ENCODE data around the gene MAP1LC3B. TPM values are rescaled to one million over a fixed set of nuclear protein-coding genes. Genes with fewer than 3 reads are reported as not detected.

Gene MAP1LC3B
- total RNA-seq, 1 donor from 2014 or later: 297 TPM

DNA sequence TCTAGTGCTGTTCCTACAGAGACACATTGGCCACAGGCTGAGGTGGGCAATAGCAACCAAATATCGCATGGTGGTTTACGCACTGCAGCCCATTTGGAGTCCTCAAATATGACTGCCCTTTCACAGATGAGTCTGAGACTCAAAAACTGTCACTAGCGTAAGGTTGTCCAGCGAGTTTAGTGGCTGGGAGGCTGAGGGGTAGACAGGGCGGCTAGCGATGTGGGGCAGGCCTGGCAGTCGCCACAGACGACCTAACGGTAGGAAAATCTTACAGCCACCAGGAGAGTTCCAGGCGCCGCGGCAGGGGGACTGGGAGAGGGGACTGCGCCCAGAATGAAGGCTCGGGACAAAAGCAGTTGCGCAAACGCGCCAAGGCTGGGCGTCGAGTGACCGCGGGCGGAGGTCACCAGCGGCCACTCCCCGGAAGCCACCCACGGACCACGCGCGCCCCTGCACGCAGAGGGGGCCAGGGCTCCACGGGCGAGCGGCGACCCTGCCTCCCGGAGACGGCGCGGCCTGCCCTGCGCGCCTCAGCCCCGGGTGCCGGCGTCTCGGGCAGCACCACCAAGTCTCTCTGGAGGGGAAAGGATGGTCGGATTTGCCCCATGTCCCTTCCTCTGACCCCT, 699 bp upstream of the MAP1LC3B start:
- peaks cover 27% of the 10 kb centered on the region for H3K9me3 Mint-ChIP-seq (ENCODE audit: unreplicated experiment)
- peak; percentile 58 for DNase-seq
- H3K36me3 Mint-ChIP-seq (ENCODE audit: unreplicated experiment): no peaks in the 10 kb centered on the region
- H3K4me3 Mint-ChIP-seq (ENCODE audit: unreplicated experiment): peak overlapping the region; percentile 88
- peak overlapping the region; percentile 97 for H3K27ac Mint-ChIP-seq (ENCODE audit: unreplicated experiment)
- H3K4me1 Mint-ChIP-seq (ENCODE audit: low read depth, unreplicated experiment): peaks cover 42% of the 10 kb centered on the region
- H3K27me3 Mint-ChIP-seq (ENCODE audit: unreplicated experiment): peaks cover 23% of the 10 kb centered on the region
- TF ChIP-seq CTCF (IDR thresholded peaks at IDR 0.05; ENCODE audit: partially characterized antibody, unreplicated experiment): no peak

GRCh38 chr16:87392821-87393679, 914 bp downstream of the MAP1LC3B start:
- TF ChIP-seq CTCF (IDR thresholded peaks at IDR 0.05; ENCODE audit: partially characterized antibody, unreplicated experiment): no peak
- H3K4me3 Mint-ChIP-seq (ENCODE audit: unreplicated experiment): peak overlapping the region; percentile 95
- H3K27ac Mint-ChIP-seq (ENCODE audit: unreplicated experiment): peak overlapping the region; percentile 67
- peaks cover 20% of the 10 kb centered on the region for H3K27me3 Mint-ChIP-seq (ENCODE audit: unreplicated experiment)
- peaks cover 30% of the 10 kb centered on the region for H3K4me1 Mint-ChIP-seq (ENCODE audit: low read depth, unreplicated experiment)
- H3K36me3 Mint-ChIP-seq (ENCODE audit: unreplicated experiment): no peaks in the 10 kb centered on the region
- peak; percentile 60 for DNase-seq
- peaks cover 25% of the 10 kb centered on the region for H3K9me3 Mint-ChIP-seq (ENCODE audit: unreplicated experiment)

GRCh38 chr16:87393680-87394055, 1.5 kb downstream of the MAP1LC3B start:
- Mint-ChIP-seq H3K36me3 (ENCODE audit: unreplicated experiment) (no peaks in the 10 kb centered on the region), H3K4me3 (ENCODE audit: unreplicated experiment) (peak overlapping the region; percentile 95), H3K27me3 (ENCODE audit: unreplicated experiment) (peaks cover 15% of the 10 kb centered on the region), H3K4me1 (ENCODE audit: low read depth, unreplicated experiment) (peaks cover 25% of the 10 kb centered on the region), H3K9me3 (ENCODE audit: unreplicated experiment) (peaks cover 23% of the 10 kb centered on the region), H3K27ac (ENCODE audit: unreplicated experiment) (peak overlapping the region; percentile 67)
- TF ChIP-seq CTCF (IDR thresholded peaks at IDR 0.05; ENCODE audit: partially characterized antibody, unreplicated experiment): no peak
- DNase-seq: no peak

GRCh38 chr16:87395181-87395842, 3.2 kb downstream of the MAP1LC3B start:
- H3K4me1 Mint-ChIP-seq (ENCODE audit: low read depth, unreplicated experiment): peaks cover 15% of the 10 kb centered on the region
- no peaks in the 10 kb centered on the region for H3K36me3 Mint-ChIP-seq (ENCODE audit: unreplicated experiment)
- H3K27ac Mint-ChIP-seq (ENCODE audit: unreplicated experiment): peak overlapping the region; percentile 5
- H3K27me3 Mint-ChIP-seq (ENCODE audit: unreplicated experiment): peaks cover 9% of the 10 kb centered on the region
- no peak for TF ChIP-seq CTCF (IDR thresholded peaks at IDR 0.05; ENCODE audit: partially characterized antibody, unreplicated experiment)
- DNase-seq: no peak
- H3K9me3 Mint-ChIP-seq (ENCODE audit: unreplicated experiment): peaks cover 14% of the 10 kb centered on the region
- peak overlapping the region; percentile 95 for H3K4me3 Mint-ChIP-seq (ENCODE audit: unreplicated experiment)
